Fibroblast of skin of left quadriceps (primary cell): ENCODE measurements around the gene NKAIN2.

Source experiments
- DNase-seq, 2 experiments: peaks; one replicate each; pipeline ENCODE4 v3.0.0-alpha.2; 2013; ENCODE audit warnings: low read depth in 2 of 2

Gene NKAIN2

DNA sequence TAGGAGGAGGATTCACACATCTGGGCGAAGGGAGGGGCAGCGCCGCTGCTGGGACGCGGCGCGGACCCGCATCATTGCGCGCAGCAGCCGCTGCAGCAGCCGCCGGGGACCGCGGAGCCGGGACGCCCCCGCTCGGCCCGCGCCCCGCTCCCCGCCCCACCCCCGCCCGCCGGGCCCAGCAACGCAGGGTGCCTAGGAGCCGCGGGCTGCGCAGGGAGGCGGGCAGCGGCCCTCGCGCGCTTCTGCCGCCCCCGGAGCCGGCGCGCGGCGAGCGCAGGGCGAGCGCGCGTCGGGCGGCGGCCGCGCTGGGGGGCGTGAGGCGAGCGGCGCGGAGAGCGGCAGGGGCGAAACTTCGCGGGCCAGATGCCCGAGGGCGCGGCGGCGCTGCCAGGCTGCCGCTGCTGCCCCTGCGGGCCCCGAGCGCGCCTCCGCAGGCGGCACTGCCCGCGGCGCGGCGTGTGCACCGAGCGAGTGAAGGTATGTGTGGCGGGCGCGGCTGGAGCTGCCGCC is at the start of gene NKAIN2:
TSS of gene NKAIN2 (plus strand) at position 362 of the 510 bp plus-strand sequence.
- DNase-seq, result no peak

DNA sequence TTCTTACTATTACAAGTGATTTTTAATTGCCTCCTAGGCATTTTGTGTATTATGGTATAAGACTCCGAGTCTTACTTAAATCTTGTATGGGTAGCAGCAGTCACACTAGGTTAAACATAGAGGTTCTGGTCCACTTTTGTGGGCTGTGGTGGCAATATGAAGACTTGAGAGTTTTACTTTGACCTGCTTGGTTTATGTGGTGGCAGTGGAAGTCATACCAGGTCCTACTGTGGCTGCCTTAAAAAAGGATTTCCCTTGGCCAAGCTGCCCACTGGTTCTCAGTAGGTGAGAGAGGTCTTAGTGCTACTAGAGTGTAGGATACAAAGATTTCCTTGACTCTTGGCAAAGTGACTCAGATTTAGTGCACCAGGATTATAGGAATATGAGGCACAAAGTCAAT is 44.2 kb upstream of the NKAIN2 start:
- no peak for DNase-seq

DNA sequence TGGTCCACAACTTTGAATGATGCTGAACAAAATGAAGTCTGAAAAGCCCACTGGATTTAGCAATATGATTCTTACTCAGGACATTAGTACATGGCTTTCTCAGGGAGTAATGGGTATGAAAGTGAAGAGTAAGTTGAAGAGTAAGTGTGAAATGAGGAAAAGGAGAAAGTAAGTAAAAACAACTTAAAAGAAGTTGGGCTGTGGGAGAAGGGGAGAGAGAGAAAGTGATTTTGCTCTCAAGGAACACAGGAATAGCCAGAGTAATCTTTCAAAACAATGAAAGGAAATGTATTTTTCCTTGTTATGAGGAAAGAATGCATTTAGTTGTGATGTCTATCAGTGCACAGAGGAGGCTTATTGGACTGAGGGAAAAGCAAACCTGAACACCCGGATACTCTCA is 39.8 kb upstream of the NKAIN2 start:
- DNase-seq, result no peak

DNA sequence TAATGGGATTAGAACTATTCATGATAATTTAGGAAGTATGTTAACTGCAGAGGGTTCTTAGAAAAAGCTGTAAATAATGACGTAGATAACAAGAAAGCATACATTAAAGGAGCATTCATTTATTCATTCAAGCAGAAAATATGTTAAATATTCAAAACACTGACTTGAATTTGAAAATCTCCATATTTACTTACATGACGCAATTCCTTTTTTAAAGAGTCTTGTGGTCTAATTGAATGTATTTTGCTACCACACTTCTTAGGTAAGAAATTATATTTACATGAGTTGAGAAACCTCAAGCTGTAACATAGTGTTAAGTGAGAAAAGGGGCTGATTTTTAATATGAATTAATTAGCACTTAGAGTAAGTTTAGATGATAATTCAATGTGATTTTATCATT is 38.9 kb upstream of the NKAIN2 start:
- no peak for DNase-seq

GRCh38 chr6:123768921-123769320 is 34.7 kb upstream of the NKAIN2 start:
- no peak for DNase-seq

GRCh38 chr6:123769431-123769830 is 34.2 kb upstream of the NKAIN2 start:
- no peak for DNase-seq

- DNase-seq, result no peak
These were observed 33.3 kb upstream of the NKAIN2 start for GRCh38 chr6:123770247-123770949.

- no peak for DNase-seq
These were observed 32.5 kb upstream of the NKAIN2 start for GRCh38 chr6:123771126-123771525.

DNA sequence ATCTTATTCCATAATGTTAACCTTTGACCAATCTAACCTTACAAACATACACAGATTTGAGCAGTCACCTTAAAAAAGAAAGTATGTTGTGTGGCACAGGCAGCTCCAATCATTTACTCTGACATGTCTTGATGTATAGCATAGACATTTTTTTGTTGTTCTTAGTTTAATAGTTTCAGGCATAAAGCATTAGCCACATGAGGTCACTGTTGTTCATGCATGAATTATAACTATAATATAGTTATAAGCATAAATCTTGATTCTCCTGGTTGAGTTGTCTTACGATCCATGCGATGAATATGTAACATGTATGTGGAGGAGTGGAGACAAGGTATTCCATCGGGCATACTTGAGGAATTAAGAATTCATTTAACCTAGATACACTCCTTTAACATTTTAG is 26.1 kb upstream of the NKAIN2 start:
- DNase-seq, result no peak

DNA sequence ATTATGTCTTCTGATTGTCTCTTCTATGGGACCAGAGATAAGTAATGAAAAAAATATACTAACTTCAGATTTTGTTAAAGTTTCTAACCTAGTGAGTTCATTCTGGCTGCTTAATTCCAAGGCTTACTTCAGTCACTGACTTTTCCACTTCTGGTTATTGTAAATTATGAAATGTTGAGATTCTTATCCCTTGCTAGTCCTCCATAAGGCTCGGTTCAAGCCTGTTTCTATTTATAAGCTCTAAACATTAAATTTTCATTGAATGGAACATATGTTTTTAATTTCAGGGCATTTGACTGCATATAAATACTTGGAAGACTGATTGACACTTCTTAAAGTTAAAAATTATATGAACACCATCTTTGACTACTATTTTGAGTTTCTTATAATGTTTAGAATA is 23.6 kb upstream of the NKAIN2 start:
- DNase-seq, result no peak

- DNase-seq, result no peak
These were observed 19.3 kb upstream of the NKAIN2 start for GRCh38 chr6:123784330-123784729.

DNA sequence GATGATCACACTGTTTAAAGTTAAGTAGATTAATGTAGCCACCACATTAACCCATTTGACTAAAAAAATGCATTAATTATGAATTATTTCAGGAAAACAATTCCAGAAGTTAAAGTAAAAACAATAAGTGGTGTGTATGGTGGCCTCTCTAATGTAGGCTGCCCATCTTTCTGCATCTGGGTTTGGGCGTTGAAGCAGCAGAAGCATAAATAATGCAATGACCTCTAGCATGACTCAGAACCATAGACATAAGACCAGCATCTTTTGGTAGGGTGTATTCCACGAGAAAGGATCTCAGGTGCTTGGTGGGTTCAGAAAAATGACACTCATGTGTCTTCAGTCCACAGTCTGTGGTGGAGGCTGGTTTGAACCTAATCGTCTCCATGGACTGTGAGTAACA is 18.6 kb upstream of the NKAIN2 start:
- no peak for DNase-seq

GRCh38 chr6:123788319-123788718 is 15.3 kb upstream of the NKAIN2 start:
- no peak for DNase-seq

DNA sequence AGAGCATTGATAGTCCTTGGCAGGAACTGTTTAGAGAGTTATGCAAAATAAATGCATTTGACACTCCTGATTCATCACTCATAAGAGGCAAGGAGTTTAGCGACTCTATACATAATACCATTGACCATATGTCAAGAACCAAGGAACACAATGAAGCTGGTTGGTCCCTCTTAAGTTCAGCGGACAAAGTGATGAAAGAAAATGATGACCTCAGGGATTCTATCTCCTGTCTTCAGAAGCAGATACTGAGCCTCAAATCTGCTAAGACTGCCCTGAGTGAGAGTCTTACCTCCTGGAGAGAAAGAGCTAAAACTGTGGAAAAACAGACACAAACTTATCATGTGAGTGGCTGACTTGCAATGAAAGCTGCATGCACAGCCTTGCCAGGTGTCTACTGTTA is 9.5 kb upstream of the NKAIN2 start:
- DNase-seq, result no peak

- DNase-seq, result no peak
These were observed 8.9 kb upstream of the NKAIN2 start for GRCh38 chr6:123794799-123795198.

GRCh38 chr6:123801067-123801466 is 2.6 kb upstream of the NKAIN2 start:
- no peak for DNase-seq

DNA sequence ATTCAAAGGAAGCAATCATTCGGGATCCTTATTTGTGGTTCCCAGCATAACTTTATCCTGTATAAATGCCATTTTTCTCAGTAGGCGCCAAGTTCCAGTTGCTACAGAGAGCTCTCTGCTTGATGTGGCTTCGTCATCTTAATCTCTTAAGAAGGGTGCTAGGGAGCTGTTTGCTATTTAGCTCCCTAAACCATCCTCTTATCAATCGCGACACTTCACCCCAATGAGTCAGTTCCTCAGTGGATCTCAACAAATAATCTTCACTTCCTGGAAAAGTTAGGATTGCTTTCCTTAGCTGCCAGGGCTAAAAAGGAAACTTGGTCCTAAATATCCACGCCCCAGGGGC is 1.3 kb upstream of the NKAIN2 start:
- DNase-seq, result no peak

DNA sequence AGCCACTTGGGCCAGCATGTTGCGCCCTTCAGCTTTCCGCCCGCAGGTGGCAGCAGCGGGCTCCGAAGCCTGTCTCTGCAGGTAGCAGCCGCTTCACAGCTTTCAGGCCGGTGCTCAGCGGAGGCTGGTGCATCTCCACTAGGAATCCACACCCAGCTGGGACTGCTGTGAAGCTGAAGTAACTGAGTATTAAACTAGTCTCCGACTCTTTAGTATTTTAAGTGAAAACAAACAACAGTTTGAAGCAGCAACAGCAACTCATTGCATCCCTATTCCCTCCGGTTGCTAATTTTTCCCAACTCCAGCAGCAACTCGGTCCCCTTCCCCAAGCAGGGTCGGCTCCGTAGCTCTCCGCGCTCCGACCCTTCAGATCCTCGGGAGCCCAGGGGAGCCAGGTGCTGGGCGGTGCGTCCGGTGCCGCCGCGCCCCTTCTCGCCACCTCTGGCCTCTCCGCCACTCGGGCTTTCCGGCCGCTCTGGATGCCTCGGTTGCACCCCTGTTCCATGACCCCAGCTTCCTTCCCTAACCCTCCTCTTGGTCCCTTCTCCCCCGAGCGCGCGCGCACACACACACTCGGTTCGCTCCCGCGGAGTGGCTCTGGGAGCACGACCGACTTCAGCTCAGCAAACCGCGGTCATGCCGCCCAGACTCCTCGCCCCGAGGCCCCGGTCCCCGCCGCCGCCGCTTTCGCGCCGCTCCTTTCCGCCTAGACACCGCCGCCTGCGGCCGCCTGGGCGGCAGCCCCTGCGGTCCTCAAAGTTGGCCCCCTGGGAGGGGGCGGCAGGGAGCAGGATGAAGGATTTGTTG is 765 bp upstream of the NKAIN2 start:
- peak; percentile 30 to 39 for DNase-seq

DNA sequence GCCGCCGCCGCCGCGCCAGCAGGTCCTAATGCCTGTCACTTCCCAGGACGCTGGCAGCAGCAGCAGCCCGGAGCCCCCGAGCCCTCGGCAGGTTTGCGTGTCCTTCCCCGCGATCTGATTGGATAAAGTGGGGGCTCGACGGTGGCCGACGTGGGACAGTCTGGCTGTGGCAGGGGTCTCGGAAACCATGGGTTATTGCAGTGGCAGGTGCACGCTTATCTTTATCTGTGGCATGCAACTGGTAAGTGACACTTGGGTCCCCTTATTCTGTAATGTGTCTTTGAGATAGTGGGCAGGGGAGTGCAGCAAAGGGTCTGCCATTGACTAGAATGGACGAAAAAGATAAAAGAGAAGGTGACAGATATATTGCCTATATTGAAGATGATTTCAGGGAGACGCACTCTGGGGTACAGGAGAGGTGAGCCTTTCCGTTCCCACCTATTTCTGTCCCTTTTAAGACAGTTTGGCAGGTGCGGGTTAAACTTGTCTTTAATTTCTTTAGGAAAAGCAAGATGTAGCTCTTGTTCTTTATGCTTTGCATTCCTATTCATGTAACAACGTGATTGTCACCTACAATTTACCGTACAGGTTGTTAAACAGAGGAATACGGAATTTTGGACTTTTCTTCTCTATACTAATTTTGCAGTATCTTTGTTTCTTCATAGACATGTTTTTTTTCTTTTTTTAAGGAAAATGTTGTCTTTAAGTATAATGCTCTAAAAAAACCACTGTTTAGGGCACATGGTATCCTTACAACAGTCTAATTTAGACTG is 535 bp downstream of the NKAIN2 start:
- no peak for DNase-seq

GRCh38 chr6:123804787-123805540 is 1.3 kb downstream of the NKAIN2 start:
- DNase-seq, result no peak

- DNase-seq, result no peak
These were observed 2.3 kb downstream of the NKAIN2 start for GRCh38 chr6:123805921-123806320.

DNA sequence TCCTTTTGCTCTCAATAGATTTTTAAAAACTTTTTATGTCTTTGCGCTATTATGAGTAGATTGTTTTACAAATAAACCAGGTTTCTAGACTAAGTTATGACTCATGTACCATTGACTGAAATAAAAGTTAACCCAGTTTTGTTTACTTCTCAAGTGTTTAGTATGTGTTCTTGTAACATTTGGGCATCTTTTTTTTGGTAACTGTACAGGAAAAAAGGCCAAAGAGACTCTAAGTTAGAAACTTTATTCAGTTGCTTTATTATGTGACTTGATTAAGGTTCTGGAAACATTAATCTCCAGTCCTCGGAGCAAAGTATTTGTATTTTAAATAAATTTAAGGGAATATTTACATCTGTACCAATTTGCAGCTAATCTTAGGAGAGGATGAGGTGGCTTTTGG is 2.9 kb downstream of the NKAIN2 start:
- DNase-seq, result no peak
